ENCODE measurements around the gene IER5. TPM values are rescaled to one million over a fixed set of nuclear protein-coding genes. Genes with fewer than 3 reads are reported as not detected.

Gene IER5
- total and polyA plus RNA-seq, 9 of the 15 experiments (the other 6 are each of a cell fraction or from before 2014, with no cell fraction given) = 2.4 to 32.1 (median 12.0) TPM

DNA sequence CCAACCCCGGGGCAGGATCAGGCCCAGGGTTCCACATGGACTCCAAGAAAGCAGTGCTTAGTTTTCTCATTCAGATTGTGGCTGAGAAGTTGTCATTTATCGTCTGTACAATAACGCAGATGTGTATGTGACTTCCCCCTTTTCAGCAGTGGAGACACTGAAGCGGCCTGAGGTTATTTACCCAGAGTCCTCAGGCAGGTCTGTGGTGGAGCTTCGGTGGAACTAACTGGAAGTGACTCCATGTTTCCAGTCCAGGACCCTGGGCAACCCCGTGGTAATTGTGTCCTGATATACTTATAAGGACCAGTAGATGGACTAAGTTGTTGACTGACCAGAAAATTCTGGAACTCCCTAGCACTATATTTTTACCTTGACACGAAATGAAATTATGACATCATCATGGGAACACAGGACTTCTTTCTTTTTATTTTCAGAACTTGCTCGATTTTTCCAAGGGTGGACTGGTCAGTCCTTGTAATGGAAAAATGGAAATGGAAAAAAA lies 1.0 kb upstream of the IER5 start (continued):
- TF ChIP-seq, protein P1, sequence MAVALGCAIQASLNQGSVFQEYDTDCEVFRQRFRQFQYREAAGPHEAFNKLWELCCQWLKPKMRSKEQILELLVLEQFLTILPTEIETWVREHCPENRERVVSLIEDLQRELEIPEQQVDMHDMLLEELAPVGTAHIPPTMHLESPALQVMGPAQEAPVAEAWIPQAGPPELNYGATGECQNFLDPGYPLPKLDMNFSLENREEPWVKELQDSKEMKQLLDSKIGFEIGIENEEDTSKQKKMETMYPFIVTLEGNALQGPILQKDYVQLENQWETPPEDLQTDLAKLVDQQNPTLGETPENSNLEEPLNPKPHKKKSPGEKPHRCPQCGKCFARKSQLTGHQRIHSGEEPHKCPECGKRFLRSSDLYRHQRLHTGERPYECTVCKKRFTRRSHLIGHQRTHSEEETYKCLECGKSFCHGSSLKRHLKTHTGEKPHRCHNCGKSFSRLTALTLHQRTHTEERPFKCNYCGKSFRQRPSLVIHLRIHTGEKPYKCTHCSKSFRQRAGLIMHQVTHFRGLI (CRISPR knock-in tag; IDR thresholded peaks at IDR 0.05) = 0 out of 2 replicates have a peak, but pooled peaks have one; percentile 24
- TF ChIP-seq, protein P2, sequence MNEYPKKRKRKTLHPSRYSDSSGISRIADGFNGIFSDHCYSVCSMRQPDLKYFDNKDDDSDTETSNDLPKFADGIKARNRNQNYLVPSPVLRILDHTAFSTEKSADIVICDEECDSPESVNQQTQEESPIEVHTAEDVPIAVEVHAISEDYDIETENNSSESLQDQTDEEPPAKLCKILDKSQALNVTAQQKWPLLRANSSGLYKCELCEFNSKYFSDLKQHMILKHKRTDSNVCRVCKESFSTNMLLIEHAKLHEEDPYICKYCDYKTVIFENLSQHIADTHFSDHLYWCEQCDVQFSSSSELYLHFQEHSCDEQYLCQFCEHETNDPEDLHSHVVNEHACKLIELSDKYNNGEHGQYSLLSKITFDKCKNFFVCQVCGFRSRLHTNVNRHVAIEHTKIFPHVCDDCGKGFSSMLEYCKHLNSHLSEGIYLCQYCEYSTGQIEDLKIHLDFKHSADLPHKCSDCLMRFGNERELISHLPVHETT (CRISPR knock-in tag; conservative IDR thresholded peaks at IDR 0.05 in 1 of 2, IDR thresholded peaks at IDR 0.05 in 1 of 2) = peak in 1 of 2 experiments; percentile 61; a peak in 1 of 4 replicates
- TF ChIP-seq ZNF143 (CRISPR knock-in tag; IDR thresholded peaks at IDR 0.05) (peak; percentile 68; the same call in 1 of the 2 replicates), SMAD2 (IDR thresholded peaks at IDR 0.05; ENCODE audit: low read depth, low read length) (no peak), FOXA3 (CRISPR knock-in tag; conservative IDR thresholded peaks at IDR 0.05 in 1 of 2, IDR thresholded peaks at IDR 0.05 in 1 of 2) (peak; percentile 40 to 86; a peak in 2 of 4 replicates), DPF2 (IDR thresholded peaks at IDR 0.05) (no peak), SAFB2 (IDR thresholded peaks at IDR 0.05; ENCODE audit: borderline replicate concordance, low read depth, low read length, severe bottlenecking) (no peak), ETV1 (tag; conservative IDR thresholded peaks at IDR 0.05; ENCODE audit: low read depth) (0 out of 2 replicates have a peak, but pooled peaks have one; percentile 11), CREB1 (IDR thresholded peaks at IDR 0.05) (0 out of 2 replicates have a peak, but pooled peaks have one; percentile 14), CREB1 (CRISPR knock-in tag; IDR thresholded peaks at IDR 0.05) (0 out of 2 replicates have a peak, but pooled peaks have one; percentile 27), ZKSCAN8 (CRISPR knock-in tag; IDR thresholded peaks at IDR 0.05) (peak; percentile 56; the same call in 1 of the 2 replicates), SPI1 (IDR thresholded peaks at IDR 0.05; ENCODE audit: borderline replicate concordance, low read depth, low read length) (peak; percentile 93), TARDBP (IDR thresholded peaks at IDR 0.05) (0 out of 2 replicates have a peak, but pooled peaks have one; percentile 45), SIN3A (IDR thresholded peaks at IDR 0.05; ENCODE audit: borderline replicate concordance in 2 of 2, control insufficient read depth in 1 of 2, low read depth in 2 of 2, low read length in 2 of 2) (0 out of 4 replicates have a peak, but pooled peaks of 1 of the 2 experiments have one; percentile 32), ZSCAN32 (CRISPR knock-in tag; IDR thresholded peaks at IDR 0.05) (no peak), NCOA6 (IDR thresholded peaks at IDR 0.05) (no peak), ETV5 (CRISPR knock-in tag; IDR thresholded peaks at IDR 0.05; ENCODE audit: low read depth) (0 out of 2 replicates have a peak, but pooled peaks have one; percentile 26), TCF3 (CRISPR knock-in tag; IDR thresholded peaks at IDR 0.05) (no peak), THRAP3 (IDR thresholded peaks at IDR 0.05; ENCODE audit: borderline replicate concordance) (no peak), POLR2B (IDR thresholded peaks at IDR 0.05; ENCODE audit: low read depth, partially characterized antibody) (no peak), BRD9 (IDR thresholded peaks at IDR 0.05; ENCODE audit: low read depth, partially characterized antibody) (no peak), FOSL1 (tag; conservative IDR thresholded peaks at IDR 0.05) (0 out of 2 replicates have a peak, but pooled peaks have one; percentile 39), ZNF175 (CRISPR knock-in tag; IDR thresholded peaks at IDR 0.05; ENCODE audit: low read depth) (peak; percentile 78)
- TF ChIP-seq, protein P3, sequence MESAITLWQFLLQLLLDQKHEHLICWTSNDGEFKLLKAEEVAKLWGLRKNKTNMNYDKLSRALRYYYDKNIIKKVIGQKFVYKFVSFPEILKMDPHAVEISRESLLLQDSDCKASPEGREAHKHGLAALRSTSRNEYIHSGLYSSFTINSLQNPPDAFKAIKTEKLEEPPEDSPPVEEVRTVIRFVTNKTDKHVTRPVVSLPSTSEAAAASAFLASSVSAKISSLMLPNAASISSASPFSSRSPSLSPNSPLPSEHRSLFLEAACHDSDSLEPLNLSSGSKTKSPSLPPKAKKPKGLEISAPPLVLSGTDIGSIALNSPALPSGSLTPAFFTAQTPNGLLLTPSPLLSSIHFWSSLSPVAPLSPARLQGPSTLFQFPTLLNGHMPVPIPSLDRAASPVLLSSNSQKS (CRISPR knock-in tag; IDR thresholded peaks at IDR 0.05) = no peak
